H9 (cell line): ENCODE results near the gene CDH23. TPM values are rescaled to one million over a fixed set of nuclear protein-coding genes. Genes with fewer than 3 reads are reported as not detected.

ENCODE experiments used
- DNase-seq: peaks from one replicate; pipeline ENCODE4 v3.0.0-alpha.2; 2017
- H2AFZ ChIP-seq: one replicate; pipeline ENCODE4 v1.6.1; 2013; ENCODE audit warnings: mild to moderate bottlenecking, low read length, control low read depth, moderate library complexity
- H2AK5ac ChIP-seq: 2 replicates; pipeline ENCODE4 v1.6.1; 2013; ENCODE audit warnings: low read length, control low read depth, mixed read lengths; ENCODE audit not compliant: insufficient read length
- H2BK120ac ChIP-seq: one replicate; pipeline ENCODE4 v1.6.1; 2013; ENCODE audit warnings: low read depth, mild to moderate bottlenecking, low read length, control low read depth, inconsistent platforms; ENCODE audit not compliant: poor library complexity, severe bottlenecking
- H2BK12ac ChIP-seq: 2 replicates; pipeline ENCODE4 v1.6.1; 2013; ENCODE audit warnings: low read length, control low read depth, mixed read lengths, low read depth; ENCODE audit not compliant: insufficient read length
- H2BK15ac ChIP-seq: 2 replicates; pipeline ENCODE4 v1.6.1; 2013; ENCODE audit warnings: low read depth, low read length, control low read depth
- H2BK20ac ChIP-seq: one replicate; pipeline ENCODE4 v1.6.1; 2013; ENCODE audit warnings: low read depth, mild to moderate bottlenecking, low read length, control low read depth, inconsistent platforms; ENCODE audit not compliant: poor library complexity, severe bottlenecking
- H2BK5ac ChIP-seq: 2 replicates; pipeline ENCODE4 v1.6.1; 2013; ENCODE audit warnings: low read length, control low read depth, mixed read lengths; ENCODE audit not compliant: insufficient read length
- H3K14ac ChIP-seq: 2 replicates; pipeline ENCODE4 v1.6.1; 2013; ENCODE audit warnings: low read length, control low read depth; ENCODE audit not compliant: insufficient read depth
- H3K18ac ChIP-seq: 2 replicates; pipeline ENCODE4 v1.6.1; 2013; ENCODE audit warnings: low read depth, mild to moderate bottlenecking, mixed read lengths, low read length, control low read depth; ENCODE audit not compliant: insufficient read length
- H3K23ac ChIP-seq: 2 replicates; pipeline ENCODE4 v1.6.1; 2013; ENCODE audit warnings: low read length, control low read depth, mixed read lengths, low read depth; ENCODE audit not compliant: insufficient read length
- H3K23me2 ChIP-seq: 2 replicates; pipeline ENCODE4 v1.6.1; 2013; ENCODE audit warnings: low read depth, mild to moderate bottlenecking, mixed read lengths, low read length, control low read depth; ENCODE audit not compliant: insufficient read length, poor library complexity, severe bottlenecking
- H3K27ac ChIP-seq: 2 replicates; pipeline ENCODE4 v1.5.1; 2013; ENCODE audit warnings: low read length, control low read depth, mixed read lengths, low read depth; ENCODE audit not compliant: insufficient read length
- H3K27me3 ChIP-seq: 2 replicates; pipeline ENCODE4 v1.6.1; 2013; ENCODE audit warnings: low read length, control low read depth, inconsistent platforms; ENCODE audit not compliant: insufficient read depth
- H3K4ac ChIP-seq: 2 replicates; pipeline ENCODE4 v1.6.1; 2013; ENCODE audit warnings: low read depth, mild to moderate bottlenecking, control low read depth, inconsistent platforms, low read length, moderate library complexity
- H3K4me1 ChIP-seq: 2 replicates; pipeline ENCODE4 v1.6.1; 2013; ENCODE audit warnings: low read length, control low read depth, inconsistent platforms; ENCODE audit not compliant: insufficient read depth
- H3K4me2 ChIP-seq: 2 replicates; pipeline ENCODE4 v1.6.1; 2013; ENCODE audit warnings: low read length, control low read depth, mixed read lengths; ENCODE audit not compliant: insufficient read length, insufficient read depth
- H3K56ac ChIP-seq: 2 replicates; pipeline ENCODE4 v1.6.1; 2013; ENCODE audit warnings: low read depth, mild to moderate bottlenecking, mixed read lengths, low read length, control low read depth; ENCODE audit not compliant: insufficient read length
- H3K79me1 ChIP-seq: 2 replicates; pipeline ENCODE4 v1.6.1; 2013; ENCODE audit warnings: low read depth, mild to moderate bottlenecking, moderate library complexity, low read length, control low read depth, inconsistent platforms; ENCODE audit not compliant: insufficient read depth, poor library complexity, severe bottlenecking
- H3K79me2 ChIP-seq: 2 replicates; pipeline ENCODE4 v1.6.1; 2013; ENCODE audit warnings: low read length, control low read depth, inconsistent platforms; ENCODE audit not compliant: insufficient read depth
- H3K9ac ChIP-seq: 2 replicates; pipeline ENCODE4 v1.6.1; 2013; ENCODE audit warnings: low read length, control low read depth, mixed read lengths; ENCODE audit not compliant: insufficient read length; ENCODE audit errors: extremely low read depth
- H3K9me3 ChIP-seq: one replicate; pipeline ENCODE4 v1.6.1; 2013; ENCODE audit warnings: low read depth, low read length, inconsistent platforms; ENCODE audit not compliant: control insufficient read depth
- H3T11ph ChIP-seq: one replicate; pipeline ENCODE4 v1.6.1; 2013; ENCODE audit warnings: mild to moderate bottlenecking, low read length, control low read depth, inconsistent platforms
- H4K20me1 ChIP-seq: one replicate; pipeline ENCODE4 v1.6.1; 2013; ENCODE audit not compliant: control insufficient read depth, insufficient read length, insufficient read depth
- H4K5ac ChIP-seq: 2 replicates; pipeline ENCODE4 v1.6.1; 2013; ENCODE audit warnings: low read depth, mild to moderate bottlenecking, mixed read lengths, low read length, control low read depth; ENCODE audit not compliant: insufficient read length
- H4K8ac ChIP-seq: replicated peaks from 2 replicates; pipeline ENCODE4 v1.6.1; 2013; ENCODE audit warnings: low read length, control low read depth, mixed read lengths, low read depth; ENCODE audit not compliant: insufficient read length
- H4K91ac ChIP-seq: 2 replicates; pipeline ENCODE4 v1.6.1; 2013; ENCODE audit warnings: low read depth, mild to moderate bottlenecking, moderate library complexity, mixed read lengths, low read length, control low read depth; ENCODE audit not compliant: insufficient read length
- H3K27ac Mint-ChIP-seq, 3 experiments: 2 replicates in 2 of 3; 3 replicates in 1 of 3; pipeline ENCODE4 v1.8.0; 2020 to 2021; ENCODE audit warnings: mixed read lengths in 3 of 3, mild to moderate bottlenecking in 1 of 3, moderate library complexity in 1 of 3
- H3K27me3 Mint-ChIP-seq: 2 replicates; pipeline ENCODE4 v1.8.0; 2021; ENCODE audit warnings: low read depth, mild to moderate bottlenecking, moderate library complexity, mixed read lengths
- H3K36me3 Mint-ChIP-seq, 3 experiments: 2 replicates in 2 of 3; 3 replicates in 1 of 3; pipeline ENCODE4 v1.8.0; 2020 to 2021; ENCODE audit warnings: low read depth in 3 of 3, mixed read lengths in 3 of 3; ENCODE audit not compliant: insufficient read depth in 1 of 3
- H3K4me1 Mint-ChIP-seq, 2 experiments: 2 replicates each; pipeline ENCODE4 v1.8.0; 2020; ENCODE audit warnings: mixed read lengths in 2 of 2
- H3K4me3 Mint-ChIP-seq, 2 experiments: 2 replicates in 1 of 2; 3 replicates in 1 of 2; pipeline ENCODE4 v1.8.0; 2020 to 2021; ENCODE audit warnings: mild to moderate bottlenecking in 2 of 2, mixed read lengths in 2 of 2, moderate library complexity in 1 of 2
- H3K9me3 Mint-ChIP-seq, 2 experiments: 2 replicates in 1 of 2; 3 replicates in 1 of 2; pipeline ENCODE4 v1.8.0; 2020; ENCODE audit warnings: mild to moderate bottlenecking in 2 of 2, mixed read lengths in 2 of 2, moderate library complexity in 1 of 2
- CTCF ChIP-seq: fragments of 200-600 bp; sonication (generic); conservative IDR thresholded peaks from 3 replicates; pipeline ENCODE4 v1.8.0; 2021; ENCODE audit warnings: antibody characterized with exemption, mild to moderate bottlenecking
- WGBS: extraction: QIAGEN DNeasy Blood & Tissue Kit; methylation state at CpG from one replicate; pipeline ENCODE4 v1.1.7; 2013; ENCODE audit warnings: missing lambda C conversion rate, low lambda C conversion rate, mixed read lengths; ENCODE audit not compliant: insufficient read length; ENCODE audit errors: extremely low coverage; 5-methylcytosine and 5-hydroxymethylcytosine counted together
- total RNA-seq: library from RNA; stranded (reverse); gene quantifications from 2 replicates; pipeline ENCODE4 v1.2.1, GENCODE V29; 2021

CDH23 gene
- total RNA-seq, 1 experiment from 2014 or later = 2.1 TPM

GRCh38 chr10:71466330-71466729 lies 69.6 kb downstream of the CDH23 start:
- H2BK5ac ChIP-seq = no peak overlapping the region
- no peaks in the 10 kb centered on the region; the same call in 1 of the 2 replicates for H3K27me3 Mint-ChIP-seq
- H3K4me1 Mint-ChIP-seq = peaks cover 0 to 3% of the 10 kb centered on the region in 2 experiments; a peak in 1 of 4 replicates
- no peak overlapping the region for H2BK120ac ChIP-seq
- H4K20me1 ChIP-seq = no peaks in the 10 kb centered on the region
- H2BK15ac ChIP-seq = no peak overlapping the region
- no peaks in the 10 kb centered on the region for H3K9me3 ChIP-seq
- no peak overlapping the region for H3K4ac ChIP-seq
- no peaks in the 10 kb centered on the region for H3K79me2 ChIP-seq
- H3K27ac Mint-ChIP-seq = no peak overlapping the region
- H3K36me3 Mint-ChIP-seq = no peaks in the 10 kb centered on the region
- no peak overlapping the region for H3K4me2 ChIP-seq
- no peaks in the 10 kb centered on the region for H3K9me3 Mint-ChIP-seq
- no peak overlapping the region for H4K8ac ChIP-seq
- DNase-seq = no peak
- H4K91ac ChIP-seq = no peak overlapping the region
- no peak overlapping the region for H3K56ac ChIP-seq
- no peak overlapping the region for H3K4me3 Mint-ChIP-seq
- H3K18ac ChIP-seq = no peak overlapping the region
- H2AK5ac ChIP-seq = no peak overlapping the region
- no peaks in the 10 kb centered on the region for H3K79me1 ChIP-seq
- no peaks in the 10 kb centered on the region for H3K23me2 ChIP-seq
- WGBS = no CpG with 5 or more reads among the region's 6 CpGs
- H2AFZ ChIP-seq = no peak overlapping the region
- no peaks in the 10 kb centered on the region for H3K27me3 ChIP-seq
- H3K23ac ChIP-seq = no peak overlapping the region
- H3K4me1 ChIP-seq = no peaks in the 10 kb centered on the region
- no peak overlapping the region for H3K14ac ChIP-seq
- H4K5ac ChIP-seq = no peak overlapping the region
- no peak overlapping the region for H2BK20ac ChIP-seq
- no peak overlapping the region for H2BK12ac ChIP-seq
- no peak overlapping the region for H3K9ac ChIP-seq
- no peak overlapping the region for H3K27ac ChIP-seq
- no peak for TF ChIP-seq CTCF
- H3T11ph ChIP-seq = no peak overlapping the region
